Kidney epithelial cell (primary cell): ENCODE results near the gene OR9Q1. TPM values are rescaled to one million over a fixed set of nuclear protein-coding genes. Genes with fewer than 3 reads are reported as not detected.

Experiments used
- DNase-seq: peaks from one replicate; pipeline ENCODE4 v3.0.0-alpha.2; 2010; ENCODE audit warnings: low read depth
- H3K27me3 ChIP-seq: 2 replicates; pipeline ENCODE4 v1.6.0; 2011; ENCODE audit warnings: low read length; ENCODE audit not compliant: control insufficient read depth, insufficient read depth
- H3K36me3 ChIP-seq: 2 replicates; pipeline ENCODE4 v1.5.1; 2011; ENCODE audit warnings: low read length; ENCODE audit not compliant: control insufficient read depth, insufficient read depth
- H3K4me3 ChIP-seq: 2 replicates; pipeline ENCODE4 v1.5.1; 2011; ENCODE audit warnings: low read depth, mild to moderate bottlenecking, control low read depth, low read length
- CTCF ChIP-seq: IDR thresholded peaks from 2 replicates; pipeline ENCODE4 v1.5.1; 2011; ENCODE audit warnings: mild to moderate bottlenecking, moderate library complexity, low read length, control low read depth, inconsistent platforms; ENCODE audit not compliant: insufficient read depth, poor library complexity, severe bottlenecking
- total RNA-seq: library from RNA; depleted of rRNA; stranded (reverse); fragments of >200 nt; gene quantifications from 2 replicates; pipeline ENCODE4 v1.2.3, GENCODE V29; 2015

OR9Q1 gene
- total RNA-seq, 1 donor from 2014 or later, result not detected

- no peaks in the 10 kb centered on the region for H3K36me3 ChIP-seq
- no peaks in the 10 kb centered on the region for H3K27me3 ChIP-seq
- TF ChIP-seq CTCF, result no peak
- DNase-seq, result no peak
- H3K4me3 ChIP-seq, result no peak overlapping the region
Measured at GRCh38 chr11:58059007-58059350, 35.3 kb downstream of the OR9Q1 start.

GRCh38 chr11:58060535-58060934, 36.9 kb downstream of the OR9Q1 start:
- H3K4me3 ChIP-seq, result no peak overlapping the region
- H3K36me3 ChIP-seq, result no peaks in the 10 kb centered on the region
- no peak for DNase-seq
- no peaks in the 10 kb centered on the region for H3K27me3 ChIP-seq
- no peak for TF ChIP-seq CTCF

- no peak overlapping the region for H3K4me3 ChIP-seq
- H3K36me3 ChIP-seq, result no peaks in the 10 kb centered on the region
- no peaks in the 10 kb centered on the region for H3K27me3 ChIP-seq
- no peak for DNase-seq
- TF ChIP-seq CTCF, result peak; percentile 16
Measured at GRCh38 chr11:58060939-58061672, 37.4 kb downstream of the OR9Q1 start.

GRCh38 chr11:58061813-58062212, 38.1 kb downstream of the OR9Q1 start:
- no peaks in the 10 kb centered on the region for H3K36me3 ChIP-seq
- DNase-seq, result peak; percentile 29

GRCh38 chr11:58067685-58068084, 44.0 kb downstream of the OR9Q1 start:
- no peak for TF ChIP-seq CTCF
- H3K27me3 ChIP-seq, result no peaks in the 10 kb centered on the region
- no peak overlapping the region for H3K4me3 ChIP-seq
- H3K36me3 ChIP-seq, result no peaks in the 10 kb centered on the region
- DNase-seq, result no peak

More at GRCh38 chr11:58061813-58062212, 38.1 kb downstream of the OR9Q1 start:
- H3K4me3 ChIP-seq, result no peak overlapping the region
- no peaks in the 10 kb centered on the region for H3K27me3 ChIP-seq
- TF ChIP-seq CTCF, result no peak

- no peaks in the 10 kb centered on the region for H3K36me3 ChIP-seq
- no peak for DNase-seq
- no peaks in the 10 kb centered on the region for H3K27me3 ChIP-seq
- no peak overlapping the region for H3K4me3 ChIP-seq
- TF ChIP-seq CTCF, result no peak
Measured at GRCh38 chr11:58068655-58069054, 45.0 kb downstream of the OR9Q1 start.
